ENCODE results near the gene GPR12.
"Not testable (repeated sequence)": the region's sequence is repeated elsewhere in the genome, so short reads cannot be mapped to it uniquely, and the experiment has no call there.

The GPR12 gene

DNA sequence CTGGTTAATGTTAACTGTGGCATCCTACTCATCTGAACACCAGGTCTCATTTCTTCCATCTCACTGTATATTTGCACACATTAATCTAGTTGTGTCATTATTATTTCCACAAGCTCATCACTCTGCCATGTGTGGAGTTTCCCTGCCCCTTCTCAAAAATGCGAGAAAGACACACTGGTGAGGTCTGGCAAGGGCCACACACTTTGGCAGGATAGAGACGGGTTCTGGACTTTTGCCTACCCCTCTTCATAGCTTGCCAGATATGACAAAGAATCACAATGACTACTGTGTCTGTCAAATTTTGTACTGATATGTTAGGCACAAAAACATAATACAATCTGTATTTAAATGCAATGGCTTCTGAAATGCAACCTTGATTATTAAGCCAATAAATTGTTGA is 12.9 kb downstream of the GPR12 start:
- DNase-seq, result no peak

DNA sequence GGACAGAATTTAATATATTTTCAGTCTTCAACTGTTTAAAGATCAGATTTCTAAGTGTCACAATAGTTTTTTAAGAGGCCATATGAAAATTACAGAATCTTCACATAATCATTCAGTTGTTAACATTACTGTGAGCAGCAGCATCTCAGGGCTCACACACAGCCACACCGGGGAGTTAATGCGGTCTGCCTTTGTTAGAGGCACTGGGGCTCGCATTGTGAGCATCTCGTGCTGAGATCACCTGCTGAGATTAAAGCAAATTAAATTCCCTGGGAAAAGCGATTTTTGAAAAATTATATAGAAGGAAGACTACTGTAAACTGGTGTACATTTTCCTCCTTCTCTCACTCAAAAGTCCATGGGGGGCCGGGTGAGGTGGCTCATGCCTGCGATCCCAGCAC is 16.6 kb downstream of the GPR12 start:
- no peak for DNase-seq

GRCh38 chr13:26742691-26743358 is 17.8 kb downstream of the GPR12 start:
- no peak for DNase-seq

GRCh38 chr13:26735677-26736076 is 24.9 kb downstream of the GPR12 start:
- DNase-seq, result no peak

DNA sequence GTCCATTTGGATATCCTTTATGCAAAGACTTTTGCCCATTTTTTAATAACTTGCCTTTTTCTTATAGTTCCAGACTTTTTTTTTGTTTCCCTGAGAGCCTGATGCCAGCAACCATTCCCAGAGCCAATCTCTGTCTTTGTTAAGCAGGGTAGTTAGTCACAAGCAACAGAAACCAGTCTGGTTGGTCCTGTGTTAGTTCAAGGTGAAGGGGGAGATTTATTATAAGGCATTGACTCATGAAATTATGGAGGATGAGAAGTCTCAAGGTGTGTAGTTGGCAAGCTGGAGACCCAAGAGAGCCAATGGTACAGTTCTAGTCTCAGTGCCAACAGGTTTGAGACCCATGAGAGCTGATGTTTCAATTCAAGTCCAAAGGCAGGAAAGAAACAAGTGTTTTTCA is 33.0 kb downstream of the GPR12 start:
- no peak for DNase-seq

DNA sequence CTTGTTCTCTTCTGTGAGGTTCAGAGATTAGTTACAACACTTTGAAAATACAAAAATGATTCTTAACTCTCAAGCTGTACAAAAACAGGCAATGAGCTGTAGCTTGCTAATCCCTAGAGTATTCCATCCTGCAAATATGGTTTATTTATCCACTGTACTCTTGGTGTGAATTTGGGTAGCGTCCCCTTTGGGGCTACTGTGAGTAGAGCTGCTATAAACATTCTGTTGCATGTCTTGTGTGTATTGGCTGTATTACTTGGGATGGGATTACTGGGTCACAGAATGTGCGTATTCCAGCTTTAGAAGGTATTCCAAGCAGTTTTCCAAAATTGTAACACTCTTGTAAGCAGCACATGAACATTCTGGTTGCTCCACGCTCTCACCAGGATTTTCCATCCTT is 33.5 kb downstream of the GPR12 start:
- DNase-seq, result no peak

GRCh38 chr13:26726684-26727083 is 33.9 kb downstream of the GPR12 start:
- no peak for DNase-seq

- DNase-seq, result not testable (repeated sequence)
These were observed 37.0 kb downstream of the GPR12 start for GRCh38 chr13:26723620-26724019.

DNA sequence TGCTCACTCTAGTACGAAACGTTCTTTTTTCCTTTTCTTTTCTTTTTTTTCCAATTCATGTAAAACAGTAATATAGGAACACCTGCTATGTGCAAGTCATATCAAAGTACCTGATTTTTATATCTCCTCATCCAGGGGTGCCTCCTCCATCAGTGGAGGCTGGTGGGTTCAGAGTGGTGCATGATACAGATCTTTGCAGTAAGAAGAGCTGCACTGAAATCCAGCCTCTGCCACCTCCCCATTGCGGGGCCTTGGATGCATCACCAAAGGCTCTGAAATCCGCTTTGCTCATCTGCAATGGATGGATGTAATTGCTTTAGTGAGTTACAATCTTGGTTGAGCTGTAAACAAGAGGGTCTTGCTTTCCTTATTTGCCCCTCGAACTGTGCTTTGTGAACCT is 38.3 kb downstream of the GPR12 start:
- no peak for DNase-seq

GRCh38 chr13:26721251-26722121 is 39.1 kb downstream of the GPR12 start:
- DNase-seq, result no peak

GRCh38 chr13:26719356-26719945 is 41.1 kb downstream of the GPR12 start:
- no peak for DNase-seq

- DNase-seq, result no peak
These were observed 41.7 kb downstream of the GPR12 start for GRCh38 chr13:26718872-26719271.

GRCh38 chr13:26718146-26718545 is 42.4 kb downstream of the GPR12 start:
- no peak for DNase-seq

DNA sequence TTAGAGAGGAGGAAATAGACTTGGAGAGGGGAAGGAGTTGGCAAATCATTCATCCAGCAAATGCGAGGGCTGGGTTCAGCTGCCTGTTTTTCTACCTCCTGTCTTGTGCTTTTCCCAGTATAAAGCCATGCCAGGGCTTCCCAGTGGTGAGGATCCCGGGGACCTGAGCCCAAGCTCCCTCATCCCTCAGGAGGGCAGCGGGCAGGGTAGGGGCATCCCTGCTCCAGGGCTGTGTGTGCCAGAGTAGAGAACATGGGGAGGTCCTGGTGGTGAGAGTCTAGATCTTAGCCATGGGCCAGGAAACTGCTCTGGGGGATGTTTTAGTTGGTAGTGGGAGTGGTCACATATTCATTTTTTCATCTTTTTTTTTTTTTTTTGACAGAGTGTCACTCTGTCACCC is 43.6 kb downstream of the GPR12 start:
- DNase-seq, result no peak

- DNase-seq, result no peak
These were observed 47.2 kb downstream of the GPR12 start for GRCh38 chr13:26713341-26713740.

DNA sequence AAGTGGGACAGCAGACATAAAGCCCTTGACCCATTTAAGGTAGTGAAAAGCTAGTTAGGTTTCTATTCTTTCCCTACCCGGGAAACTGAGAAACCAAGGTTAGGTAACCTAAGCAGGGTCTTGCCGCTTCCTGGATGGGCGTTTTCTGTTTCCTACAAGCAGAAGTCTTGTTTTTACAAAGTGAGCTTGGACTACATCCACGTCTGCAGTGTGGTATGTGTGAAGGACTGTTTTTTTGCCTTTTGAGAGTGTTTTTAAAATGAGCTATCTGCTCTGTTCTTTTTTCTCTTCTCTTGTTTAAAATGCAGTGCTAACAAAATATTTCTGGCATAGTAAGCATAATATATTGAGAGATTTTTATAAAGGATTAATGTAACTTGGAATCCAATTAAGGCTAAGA is 49.4 kb downstream of the GPR12 start:
- DNase-seq, result no peak

GRCh38 chr13:26710166-26710565 is 50.4 kb downstream of the GPR12 start:
- DNase-seq, result no peak

GRCh38 chr13:26709461-26709860 is 51.1 kb downstream of the GPR12 start:
- DNase-seq, result no peak

- no peak for DNase-seq
These were observed 52.6 kb downstream of the GPR12 start for GRCh38 chr13:26708007-26708297.

- peak; percentile 8 for DNase-seq
These were observed 53.2 kb downstream of the GPR12 start for GRCh38 chr13:26707122-26708006.

DNA sequence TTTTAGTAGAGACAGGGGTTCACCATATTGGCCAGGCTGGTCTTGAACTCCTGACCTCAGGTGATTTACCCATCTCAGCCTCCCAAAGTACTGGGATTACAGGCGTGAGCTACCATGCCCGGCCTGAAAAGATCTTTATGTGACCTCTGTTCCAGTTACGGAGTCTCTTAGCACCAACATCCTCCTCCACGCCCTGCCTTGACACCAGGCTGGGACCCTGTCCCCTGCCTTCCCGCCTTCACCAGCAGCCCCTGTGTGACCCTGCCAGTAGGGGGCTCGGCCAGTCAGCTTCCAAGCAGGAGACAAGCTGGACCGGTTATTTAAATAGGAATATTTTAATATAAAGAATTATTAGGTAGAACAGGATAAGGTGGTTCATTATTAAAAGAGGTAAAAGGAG is 54.2 kb downstream of the GPR12 start:
- DNase-seq, result no peak

- no peak for DNase-seq
These were observed 55.0 kb downstream of the GPR12 start for GRCh38 chr13:26705536-26705935.
